Measurements from ENCODE around the gene UBE3C.

GRCh38 chr7:157112706-157113105, 26.0 kb upstream of the UBE3C start:
- no peak for TF ChIP-seq CTCF (IDR thresholded peaks at IDR 0.05; ENCODE audit: low read depth, low read length)
- no peak for TF ChIP-seq POLR2A (IDR thresholded peaks at IDR 0.05; ENCODE audit: extremely low read depth, insufficient read length)
- no peak for TF ChIP-seq MYC (IDR thresholded peaks at IDR 0.05; ENCODE audit: low read depth, low read length)
